ENCODE data around the gene FANCB.

The FANCB gene

DNA sequence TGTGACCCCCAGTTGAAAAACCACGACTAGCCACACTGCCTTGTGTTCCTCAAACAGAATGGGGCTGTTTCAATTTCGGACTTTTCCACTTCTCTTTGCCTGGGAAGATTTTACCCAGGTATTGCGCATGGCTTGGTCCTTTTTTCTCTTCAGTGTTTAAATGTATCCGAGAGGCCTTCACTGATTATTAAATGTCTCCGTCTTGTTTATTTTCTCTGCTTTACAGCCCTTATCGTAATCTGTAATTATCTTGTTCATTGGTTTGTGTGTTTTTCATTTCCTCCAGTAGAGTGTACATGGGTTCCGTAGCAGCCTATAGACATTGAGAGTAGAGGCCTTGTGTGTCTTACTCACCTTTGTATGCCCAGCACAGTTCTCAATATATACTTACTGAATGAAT lies 2.8 kb upstream of the FANCB start:
- no peak overlapping the region for H3K27ac Mint-ChIP-seq
- DNase-seq (no peak), ATAC-seq (no peak)
- peaks cover 28% of the 10 kb centered on the region for H3K4me1 Mint-ChIP-seq
- H3K27me3 Mint-ChIP-seq = no peaks in the 10 kb centered on the region
- peaks cover 9% of the 10 kb centered on the region for H3K36me3 Mint-ChIP-seq (ENCODE audit: low read depth)
- H3K9me3 Mint-ChIP-seq = no peaks in the 10 kb centered on the region
- no peak overlapping the region for H3K4me3 Mint-ChIP-seq

DNA sequence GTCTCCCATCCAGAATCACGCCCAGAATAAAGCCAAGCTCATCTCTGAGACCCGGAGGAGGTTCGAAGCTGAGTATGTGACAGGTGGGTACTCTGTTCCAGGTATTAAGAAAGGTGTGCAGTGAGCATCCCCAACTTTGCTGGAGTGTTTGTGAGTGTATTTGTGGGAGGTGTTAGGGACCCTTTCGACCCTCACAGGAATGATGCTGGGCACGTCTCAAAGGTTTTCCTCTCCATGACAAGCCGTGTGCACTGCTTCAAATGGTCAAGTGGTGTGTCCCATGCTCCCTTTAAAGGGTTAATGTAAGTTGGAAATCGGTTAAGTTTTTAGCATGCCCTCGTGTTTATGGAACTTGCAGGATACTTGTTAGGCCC lies 794 bp upstream of the FANCB start:
- H3K4me1 Mint-ChIP-seq = peaks cover 24% of the 10 kb centered on the region
- no peaks in the 10 kb centered on the region for H3K9me3 Mint-ChIP-seq
- peak overlapping the region; percentile 70 for H3K27ac Mint-ChIP-seq
- DNase-seq (no peak), ATAC-seq (no peak)
- H3K27me3 Mint-ChIP-seq = no peaks in the 10 kb centered on the region
- peaks cover 14% of the 10 kb centered on the region for H3K36me3 Mint-ChIP-seq (ENCODE audit: low read depth)
- peak overlapping the region; percentile 80 for H3K4me3 Mint-ChIP-seq

DNA sequence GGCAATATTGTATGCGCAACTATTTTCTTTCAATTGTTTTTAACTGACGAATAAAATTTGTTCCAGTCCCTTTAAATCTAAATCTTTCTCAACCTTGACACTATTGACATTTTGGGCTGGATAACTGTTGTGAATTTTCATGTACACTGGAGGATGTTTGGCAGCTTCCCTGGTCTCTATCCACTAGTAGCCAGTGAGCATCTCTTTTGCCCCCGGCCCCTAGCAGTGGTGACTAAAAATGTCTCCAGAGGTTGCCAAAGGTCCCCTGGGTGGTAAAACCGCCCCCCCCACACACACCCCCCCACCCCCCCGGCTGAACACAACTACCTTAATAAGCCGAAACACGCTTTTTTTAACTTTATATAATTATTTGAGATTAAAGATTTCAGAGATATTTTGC lies 514 bp downstream of the FANCB start:
- Mint-ChIP-seq H3K9me3 (no peaks in the 10 kb centered on the region), H3K27ac (no peak overlapping the region), H3K4me3 (peak overlapping the region; percentile 80), H3K27me3 (no peaks in the 10 kb centered on the region), H3K4me1 (peaks cover 23% of the 10 kb centered on the region), H3K36me3 (ENCODE audit: low read depth) (peaks cover 26% of the 10 kb centered on the region)
- peak; percentile 9 for DNase-seq
- ATAC-seq = no peak

- Mint-ChIP-seq H3K27me3 (no peaks in the 10 kb centered on the region), H3K4me1 (peaks cover 23% of the 10 kb centered on the region), H3K27ac (no peak overlapping the region), H3K36me3 (ENCODE audit: low read depth) (peaks cover 27% of the 10 kb centered on the region), H3K9me3 (no peaks in the 10 kb centered on the region), H3K4me3 (peak overlapping the region; percentile 80)
- ATAC-seq = no peak
- DNase-seq = no peak
Observed at GRCh38 chrX:14871767-14872166, 1.1 kb downstream of the FANCB start.

DNA sequence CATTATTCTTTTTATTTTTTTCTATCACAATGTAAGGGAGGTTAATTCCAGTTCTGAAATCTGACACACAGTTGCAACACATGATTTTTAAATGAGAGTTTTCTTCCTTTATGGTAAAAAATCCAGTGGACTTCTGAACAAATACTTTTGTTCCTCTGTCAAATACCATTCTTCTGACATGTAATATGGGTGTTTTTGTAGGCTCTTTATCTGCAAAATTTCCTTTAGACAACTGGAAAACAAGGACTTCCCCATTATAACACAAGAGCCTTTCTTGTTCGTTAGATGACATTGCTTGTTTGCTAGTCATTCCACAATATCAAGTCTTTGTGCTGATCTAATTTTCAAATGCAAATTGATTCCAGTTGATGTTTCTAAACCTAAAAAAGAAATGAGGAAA lies 7.7 kb downstream of the FANCB start:
- Mint-ChIP-seq H3K27ac (no peak overlapping the region), H3K4me1 (peaks cover 4% of the 10 kb centered on the region), H3K36me3 (ENCODE audit: low read depth) (peaks cover 35% of the 10 kb centered on the region), H3K27me3 (no peaks in the 10 kb centered on the region), H3K4me3 (no peak overlapping the region), H3K9me3 (no peaks in the 10 kb centered on the region)
- ATAC-seq (no peak), DNase-seq (no peak)

GRCh38 chrX:14864631-14865030 lies 8.2 kb downstream of the FANCB start:
- H3K36me3 Mint-ChIP-seq (ENCODE audit: low read depth) = peaks cover 35% of the 10 kb centered on the region

GRCh38 chrX:14851526-14851925 lies 21.3 kb downstream of the FANCB start:
- ATAC-seq (no peak), DNase-seq (no peak)
- H3K27me3 Mint-ChIP-seq = no peaks in the 10 kb centered on the region
- H3K4me1 Mint-ChIP-seq = no peaks in the 10 kb centered on the region
- H3K36me3 Mint-ChIP-seq (ENCODE audit: low read depth) = peaks cover 15% of the 10 kb centered on the region
- no peak overlapping the region for H3K27ac Mint-ChIP-seq
- H3K9me3 Mint-ChIP-seq = no peaks in the 10 kb centered on the region
- H3K4me3 Mint-ChIP-seq = no peak overlapping the region

More at GRCh38 chrX:14864631-14865030, 8.2 kb downstream of the FANCB start:
- H3K27ac Mint-ChIP-seq = no peak overlapping the region
- no peak overlapping the region for H3K4me3 Mint-ChIP-seq
- DNase-seq (no peak), ATAC-seq (no peak)
- no peaks in the 10 kb centered on the region for H3K27me3 Mint-ChIP-seq
- no peaks in the 10 kb centered on the region for H3K9me3 Mint-ChIP-seq
- H3K4me1 Mint-ChIP-seq = peaks cover 4% of the 10 kb centered on the region

- Mint-ChIP-seq H3K4me3 (no peak overlapping the region), H3K27me3 (no peaks in the 10 kb centered on the region), H3K9me3 (no peaks in the 10 kb centered on the region), H3K4me1 (no peaks in the 10 kb centered on the region), H3K36me3 (ENCODE audit: low read depth) (peaks cover 24% of the 10 kb centered on the region), H3K27ac (no peak overlapping the region)
- ATAC-seq (no peak), DNase-seq (no peak)
Observed at GRCh38 chrX:14843666-14844065, 29.2 kb downstream of the FANCB start.

GRCh38 chrX:14837155-14837554 lies 35.7 kb downstream of the FANCB start:
- Mint-ChIP-seq H3K36me3 (ENCODE audit: low read depth) (peaks cover 35% of the 10 kb centered on the region), H3K27ac (no peak overlapping the region), H3K9me3 (no peaks in the 10 kb centered on the region)

DNA sequence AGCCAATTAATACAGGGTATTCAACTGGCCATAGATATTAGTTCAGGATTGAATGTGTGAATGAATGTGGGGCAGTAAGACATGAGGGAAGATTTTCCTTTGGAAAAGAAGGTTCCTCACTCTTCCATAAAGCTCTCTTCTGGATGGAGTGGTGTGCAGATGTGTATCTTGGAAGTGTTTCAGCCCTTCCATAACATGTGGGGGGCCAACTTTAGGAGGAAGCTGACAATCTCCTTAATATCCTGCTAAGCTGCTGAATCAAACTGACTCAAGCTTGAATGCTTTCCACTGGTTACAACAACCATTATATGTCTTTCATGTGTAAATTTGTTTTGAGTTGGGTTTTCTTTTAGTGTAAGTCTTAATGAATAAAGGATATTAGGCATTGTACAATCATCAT lies 40.3 kb downstream of the FANCB start:
- no peaks in the 10 kb centered on the region for H3K27me3 Mint-ChIP-seq
- H3K36me3 Mint-ChIP-seq (ENCODE audit: low read depth) = peaks cover 27% of the 10 kb centered on the region
- no peak overlapping the region for H3K27ac Mint-ChIP-seq
- no peak overlapping the region for H3K4me3 Mint-ChIP-seq
- ATAC-seq = no peak
- peaks cover 8% of the 10 kb centered on the region for H3K9me3 Mint-ChIP-seq
- DNase-seq = no peak
- H3K4me1 Mint-ChIP-seq = peaks cover 2% of the 10 kb centered on the region

More at GRCh38 chrX:14837155-14837554, 35.7 kb downstream of the FANCB start:
- DNase-seq (no peak), ATAC-seq (no peak)
- Mint-ChIP-seq H3K27me3 (no peaks in the 10 kb centered on the region), H3K4me3 (no peak overlapping the region), H3K4me1 (no peaks in the 10 kb centered on the region)

DNA sequence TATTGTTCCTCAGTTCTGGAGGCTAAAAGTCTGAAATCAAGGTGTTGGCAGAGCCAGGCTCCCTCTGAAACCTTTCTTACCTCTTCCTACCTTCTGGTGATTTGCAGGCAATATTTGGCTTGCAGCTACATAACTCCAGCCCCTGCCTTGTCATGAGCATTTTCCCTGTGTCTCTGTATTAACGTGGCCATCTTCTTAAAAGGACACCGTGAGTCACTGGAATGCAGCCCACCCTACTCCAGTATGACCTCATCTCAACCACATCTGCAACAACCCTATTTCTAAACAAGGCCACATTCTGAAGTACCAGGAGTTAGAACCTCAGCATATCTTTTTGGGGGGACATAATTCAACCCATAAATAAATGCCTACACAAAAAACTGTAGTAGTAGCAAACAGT lies 40.7 kb downstream of the FANCB start:
- no peak overlapping the region for H3K27ac Mint-ChIP-seq
- H3K4me3 Mint-ChIP-seq = no peak overlapping the region
- ATAC-seq (no peak), DNase-seq (no peak)
- H3K36me3 Mint-ChIP-seq (ENCODE audit: low read depth) = peaks cover 26% of the 10 kb centered on the region
- H3K27me3 Mint-ChIP-seq = no peaks in the 10 kb centered on the region
- H3K4me1 Mint-ChIP-seq = peaks cover 2% of the 10 kb centered on the region
- H3K9me3 Mint-ChIP-seq = peaks cover 8% of the 10 kb centered on the region

DNA sequence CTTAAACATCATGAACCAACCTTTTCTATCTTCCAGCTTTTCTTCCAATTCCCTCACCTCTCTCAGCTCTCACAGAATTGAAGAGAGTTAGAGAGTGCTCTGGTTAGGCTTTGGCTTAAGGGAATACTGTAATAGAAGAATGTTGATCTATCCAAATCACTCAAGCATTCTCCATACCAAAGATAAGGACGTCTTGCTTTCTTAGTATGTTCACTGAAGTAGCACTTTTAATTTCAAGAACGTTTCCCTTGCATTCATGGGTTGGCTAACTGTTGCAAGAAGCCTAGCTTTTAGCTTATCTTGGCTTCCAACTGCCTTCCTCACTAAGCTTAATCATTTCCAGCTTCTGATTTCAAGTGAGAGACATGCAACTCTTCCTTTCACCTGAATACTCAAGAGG lies 43.2 kb downstream of the FANCB start:
- no peak for DNase-seq
- H3K27me3 Mint-ChIP-seq = peaks cover 2% of the 10 kb centered on the region
- no peak for ATAC-seq
- H3K27ac Mint-ChIP-seq = no peak overlapping the region
- peaks cover 10% of the 10 kb centered on the region for H3K36me3 Mint-ChIP-seq (ENCODE audit: low read depth)
- H3K4me3 Mint-ChIP-seq = no peak overlapping the region
- H3K9me3 Mint-ChIP-seq = peaks cover 8% of the 10 kb centered on the region
- peaks cover 2% of the 10 kb centered on the region for H3K4me1 Mint-ChIP-seq

DNA sequence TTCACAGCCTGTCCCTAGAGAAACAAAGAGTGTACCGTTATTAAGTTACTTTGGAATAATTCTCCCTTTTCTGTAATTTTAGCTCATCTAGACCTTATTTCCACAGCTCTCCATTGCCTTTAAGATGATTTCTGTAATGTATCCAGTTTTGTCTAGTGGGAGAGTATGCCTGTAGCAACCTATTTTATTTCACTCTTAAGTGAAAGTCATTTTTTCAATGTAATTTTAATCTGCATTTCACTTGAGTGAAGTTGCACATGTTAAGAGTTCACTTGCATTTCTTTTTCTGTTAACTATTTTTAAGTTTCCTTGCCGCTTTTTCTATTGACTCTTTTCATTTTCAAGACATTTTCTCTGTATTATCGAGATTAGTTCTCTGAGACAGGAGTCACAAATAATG lies 46.5 kb downstream of the FANCB start:
- Mint-ChIP-seq H3K9me3 (peaks cover 8% of the 10 kb centered on the region), H3K36me3 (ENCODE audit: low read depth) (peaks cover 2% of the 10 kb centered on the region), H3K4me1 (no peaks in the 10 kb centered on the region), H3K27ac (no peak overlapping the region), H3K27me3 (peaks cover 2% of the 10 kb centered on the region), H3K4me3 (no peak overlapping the region)
- ATAC-seq (no peak), DNase-seq (no peak)

GRCh38 chrX:14825851-14826250 lies 47.0 kb downstream of the FANCB start:
- Mint-ChIP-seq H3K36me3 (ENCODE audit: low read depth) (no peaks in the 10 kb centered on the region), H3K27me3 (peaks cover 2% of the 10 kb centered on the region), H3K4me1 (no peaks in the 10 kb centered on the region), H3K4me3 (no peak overlapping the region), H3K9me3 (peaks cover 8% of the 10 kb centered on the region), H3K27ac (no peak overlapping the region)
- ATAC-seq (no peak), DNase-seq (no peak)

DNA sequence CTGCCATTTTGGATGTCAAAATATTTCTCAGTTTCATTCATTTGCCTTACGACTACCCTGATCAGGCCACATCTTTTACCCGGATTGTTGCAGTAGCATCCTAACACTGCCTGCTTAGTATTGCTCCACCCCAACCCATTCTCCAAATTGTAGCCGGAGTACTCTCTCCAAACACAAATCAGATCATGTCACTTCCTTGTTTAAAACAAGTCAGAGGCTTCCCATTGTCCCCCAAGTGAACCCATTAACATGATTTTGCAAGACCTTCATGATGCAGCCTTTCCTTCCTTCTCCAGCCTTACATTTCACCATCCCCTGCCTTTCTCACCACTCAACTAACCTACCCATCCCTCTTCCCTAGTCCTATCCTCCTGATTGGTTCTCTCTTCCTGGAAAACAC lies 53.1 kb downstream of the FANCB start:
- Mint-ChIP-seq H3K27ac (no peak overlapping the region), H3K4me3 (no peak overlapping the region), H3K27me3 (no peaks in the 10 kb centered on the region)

GRCh38 chrX:14817571-14817970 lies 55.3 kb downstream of the FANCB start:
- peaks cover 3% of the 10 kb centered on the region for H3K36me3 Mint-ChIP-seq (ENCODE audit: low read depth)
- ATAC-seq (no peak), DNase-seq (no peak)
- H3K27ac Mint-ChIP-seq = no peak overlapping the region
- no peaks in the 10 kb centered on the region for H3K9me3 Mint-ChIP-seq
- no peaks in the 10 kb centered on the region for H3K4me1 Mint-ChIP-seq
- no peak overlapping the region for H3K4me3 Mint-ChIP-seq
- H3K27me3 Mint-ChIP-seq = no peaks in the 10 kb centered on the region

More for the DNA sequence above, 53.1 kb downstream of the FANCB start:
- no peak for DNase-seq
- no peaks in the 10 kb centered on the region for H3K4me1 Mint-ChIP-seq
- no peaks in the 10 kb centered on the region for H3K9me3 Mint-ChIP-seq
- peaks cover 3% of the 10 kb centered on the region for H3K36me3 Mint-ChIP-seq (ENCODE audit: low read depth)
- no peak for ATAC-seq
